ENCODE results near the gene NYAP2.

NYAP2 gene

DNA sequence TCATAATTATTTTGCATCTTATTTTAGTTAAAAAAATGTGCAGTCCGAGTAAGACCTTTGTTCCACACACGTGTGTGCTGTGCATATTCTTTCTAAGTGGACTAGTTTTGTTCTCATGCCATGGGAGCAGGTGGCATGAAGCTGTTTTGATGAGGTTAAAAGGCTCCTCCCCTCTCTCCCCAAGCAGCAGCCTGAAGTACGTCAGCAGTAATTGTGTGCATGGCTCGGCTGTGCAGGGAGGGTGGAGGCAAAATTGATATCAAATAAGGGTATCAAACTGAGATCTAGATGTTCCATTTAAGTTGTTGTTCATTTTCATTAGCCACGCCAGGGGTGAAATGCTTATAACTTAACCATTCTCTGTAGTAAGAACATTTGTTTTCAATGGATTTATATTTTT lies at the start of gene NYAP2:
TSS of gene NYAP2 (plus strand) at position 207 of the 400 bp plus-strand sequence. CDS start 9,171 bp downstream, outside the sequence.
- DNase-seq = no peak

DNA sequence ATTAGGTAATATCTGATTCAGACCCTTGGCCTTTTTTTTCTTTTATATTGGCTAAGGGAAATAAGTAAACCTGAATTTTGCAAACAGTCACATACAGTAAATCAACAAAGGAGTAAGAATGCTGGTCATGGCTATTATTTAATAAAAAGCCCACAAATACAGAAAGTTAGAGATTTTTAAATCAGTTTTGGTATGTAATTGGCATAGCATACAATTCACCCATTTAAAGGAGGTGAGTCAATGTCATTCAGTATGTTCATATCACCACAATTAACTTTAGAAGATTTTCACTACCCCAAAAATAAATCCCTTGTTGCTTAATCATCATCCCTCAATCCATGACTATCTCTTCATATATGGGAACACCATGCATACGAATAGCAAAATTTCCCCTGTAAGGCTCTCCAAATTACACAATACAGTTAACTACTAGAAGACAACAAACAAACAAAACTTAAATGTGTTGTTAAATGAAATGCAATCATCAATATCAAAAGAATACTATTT lies 45.9 kb upstream of the NYAP2 start:
- no peak for DNase-seq

DNA sequence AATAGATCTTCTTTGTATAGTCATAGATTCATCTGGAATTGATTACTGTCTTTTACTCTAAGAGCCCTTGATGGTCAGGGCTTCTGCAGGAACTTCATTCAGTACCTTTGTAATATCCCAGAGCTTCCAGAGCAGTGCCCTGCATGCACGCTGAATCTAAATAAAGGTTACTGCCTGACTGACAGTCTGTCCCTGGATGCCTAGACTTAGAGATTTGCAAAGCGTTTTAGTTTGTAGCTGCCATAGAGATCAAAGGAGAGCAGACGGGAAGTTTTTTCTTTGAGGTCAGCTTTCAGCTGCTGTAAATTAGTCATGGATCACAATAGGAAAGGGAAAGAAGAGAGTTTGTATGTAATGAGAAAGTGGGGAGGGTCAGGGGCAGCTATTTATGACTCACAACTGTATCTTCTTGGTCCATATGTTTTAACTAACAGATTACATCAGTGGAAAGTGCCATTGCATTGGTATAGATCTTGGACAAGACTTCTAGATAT lies 45.2 kb upstream of the NYAP2 start:
- no peak for DNase-seq

DNA sequence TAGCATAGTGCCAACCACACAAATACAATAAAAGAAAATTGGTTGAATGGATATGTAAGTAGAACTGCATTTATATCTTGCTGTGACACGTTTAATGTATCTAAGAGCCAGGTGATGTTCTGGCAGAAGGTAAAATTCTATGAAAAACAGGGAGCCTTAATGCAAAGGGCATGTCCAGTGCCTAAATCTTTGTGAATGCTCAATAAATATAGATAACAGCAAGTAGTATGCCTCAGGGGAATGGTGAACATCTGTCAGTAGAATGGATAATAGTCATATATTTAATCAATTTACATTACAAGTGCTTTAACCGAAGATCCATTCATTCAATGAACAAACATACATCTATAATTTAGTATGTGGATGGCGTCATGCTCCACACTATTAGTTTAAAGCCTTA lies 43.7 kb upstream of the NYAP2 start:
- DNase-seq = no peak

DNA sequence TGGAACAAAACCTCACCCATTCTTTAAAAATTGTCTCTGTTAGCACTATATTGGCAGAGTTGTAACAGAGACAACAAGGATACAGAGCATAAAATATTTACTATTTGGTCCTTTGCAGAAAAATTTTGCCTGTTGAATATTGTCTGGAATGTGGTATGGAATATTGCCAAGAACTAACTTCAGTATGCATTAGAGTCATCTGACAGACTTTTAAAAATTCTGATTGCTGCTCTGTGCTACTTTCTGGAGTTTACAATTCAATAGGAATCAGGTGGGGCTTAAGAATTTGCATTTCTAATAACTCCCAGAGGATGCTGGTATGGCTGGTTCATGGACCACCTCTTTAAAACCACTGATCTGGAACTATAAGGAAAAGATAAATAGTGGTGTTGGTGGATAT lies 32.8 kb upstream of the NYAP2 start:
- DNase-seq = no peak

DNA sequence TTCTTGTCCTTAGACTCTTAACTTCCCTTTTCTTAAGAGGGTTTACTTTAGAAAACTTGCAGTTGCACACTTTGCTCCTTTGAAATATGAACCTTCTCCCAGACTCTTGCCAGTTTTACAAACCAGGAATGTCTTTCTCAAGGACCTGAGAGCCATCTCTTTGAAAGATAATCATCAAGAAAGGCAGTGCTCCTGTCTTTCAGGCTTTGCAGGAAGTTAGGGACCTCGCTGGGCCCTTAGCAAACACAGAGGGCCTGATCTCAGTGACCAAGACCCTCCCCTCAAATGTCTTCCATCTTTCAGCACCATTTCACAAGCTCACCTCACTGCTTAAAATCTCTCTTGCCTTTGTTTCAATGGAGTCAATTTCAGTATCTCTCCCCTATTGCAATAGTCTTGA lies 32.0 kb upstream of the NYAP2 start:
- DNase-seq = no peak

DNA sequence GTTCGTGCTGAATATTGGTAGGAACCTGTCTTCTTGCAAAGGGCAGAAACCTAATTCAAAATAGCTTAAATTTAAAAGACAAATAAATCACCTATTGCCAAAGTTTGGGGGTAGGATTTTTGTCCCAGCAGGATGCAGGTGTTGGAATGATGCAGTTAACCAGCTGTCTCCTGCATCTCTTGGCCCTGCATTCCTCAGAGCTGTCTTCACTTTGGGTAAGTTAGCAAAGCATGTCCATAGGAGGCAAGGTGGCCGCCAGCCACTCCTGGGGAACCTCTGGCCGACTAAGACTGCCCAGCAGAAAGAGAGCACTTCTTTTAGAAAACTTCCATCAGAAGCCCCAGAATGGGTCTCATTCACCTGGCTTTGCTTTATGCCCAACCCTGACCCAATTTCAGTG lies 20.5 kb upstream of the NYAP2 start:
- no peak for DNase-seq

DNA sequence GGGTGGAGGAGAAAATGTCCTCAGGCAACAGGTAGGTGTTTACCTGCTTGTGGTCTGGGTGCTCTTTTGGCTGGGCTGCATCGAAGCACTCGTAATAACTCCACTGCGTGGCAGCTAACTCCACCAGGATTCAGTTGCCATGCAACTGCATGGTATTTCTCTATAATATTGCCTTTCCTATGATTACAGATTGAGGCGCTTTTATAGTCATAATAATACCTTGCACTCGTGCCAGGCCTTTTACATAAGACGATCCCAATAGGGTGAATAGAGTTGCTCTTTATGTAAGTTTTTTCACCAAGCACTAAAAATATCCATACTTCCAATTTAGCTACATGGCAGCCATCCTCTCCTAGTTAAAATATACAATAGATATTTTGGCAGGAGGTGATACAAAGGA lies 19.7 kb upstream of the NYAP2 start:
- DNase-seq = no peak

DNA sequence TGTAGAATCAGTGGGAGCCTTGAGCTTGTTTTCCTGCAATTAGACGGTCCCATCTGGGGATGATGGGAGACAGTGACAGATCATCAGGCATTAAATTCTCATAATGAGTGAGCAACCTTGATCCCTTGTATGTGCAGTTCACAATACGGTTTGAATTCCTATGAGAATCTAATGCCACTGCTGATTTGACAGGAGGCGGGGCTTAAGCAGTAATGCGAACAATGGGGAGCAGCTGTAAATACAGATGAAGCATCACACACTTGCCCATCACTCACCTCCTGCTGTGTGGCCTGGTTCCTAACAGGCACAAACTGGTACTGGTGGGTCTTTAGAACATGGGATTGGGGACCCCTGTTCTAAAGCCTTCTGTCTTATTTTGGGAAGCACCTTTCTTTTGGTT lies 17.9 kb upstream of the NYAP2 start:
- DNase-seq = no peak

DNA sequence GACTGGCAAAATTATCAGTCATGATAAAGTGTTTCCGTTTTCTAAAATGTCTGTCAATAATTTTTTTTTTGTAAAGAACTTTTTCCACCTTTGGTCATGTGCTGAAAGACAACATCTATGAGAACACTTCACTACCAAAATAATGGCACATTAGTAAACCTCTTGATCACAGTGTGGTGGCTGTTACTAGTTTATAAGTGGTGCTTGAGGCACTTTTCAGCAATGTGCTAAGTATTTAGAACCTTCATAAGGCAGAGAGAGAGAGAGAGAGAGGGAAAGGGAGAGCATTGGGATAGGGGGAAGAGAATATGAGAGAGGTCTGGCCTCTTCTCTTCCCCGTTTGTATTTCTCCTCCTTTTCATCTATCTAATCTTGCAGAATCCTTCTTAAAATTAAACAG lies 1.1 kb upstream of the NYAP2 start:
- no peak for DNase-seq

DNA sequence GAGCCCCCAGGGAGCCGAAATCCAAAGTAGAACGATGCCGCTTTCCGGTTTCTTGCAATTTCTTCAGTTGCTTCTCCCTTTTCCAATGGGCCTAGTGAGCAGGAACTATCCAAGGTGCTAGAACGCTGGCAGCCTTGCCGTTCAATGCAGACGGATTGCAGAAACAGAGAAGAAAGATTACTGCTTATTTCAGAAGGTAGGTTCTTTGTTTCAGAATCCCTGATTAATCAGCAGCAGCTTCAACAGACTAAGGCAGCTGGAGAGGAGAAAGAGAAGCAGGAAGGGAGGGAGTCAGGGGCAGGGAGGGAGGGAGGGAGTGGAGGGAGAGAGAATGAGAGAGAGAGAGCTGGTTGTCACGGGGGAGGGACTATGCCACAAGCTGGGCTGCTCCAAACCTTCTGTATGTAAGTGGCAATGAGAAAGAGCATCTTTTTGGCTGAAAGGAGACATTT lies 576 bp downstream of the NYAP2 start:
- DNase-seq = no peak

DNA sequence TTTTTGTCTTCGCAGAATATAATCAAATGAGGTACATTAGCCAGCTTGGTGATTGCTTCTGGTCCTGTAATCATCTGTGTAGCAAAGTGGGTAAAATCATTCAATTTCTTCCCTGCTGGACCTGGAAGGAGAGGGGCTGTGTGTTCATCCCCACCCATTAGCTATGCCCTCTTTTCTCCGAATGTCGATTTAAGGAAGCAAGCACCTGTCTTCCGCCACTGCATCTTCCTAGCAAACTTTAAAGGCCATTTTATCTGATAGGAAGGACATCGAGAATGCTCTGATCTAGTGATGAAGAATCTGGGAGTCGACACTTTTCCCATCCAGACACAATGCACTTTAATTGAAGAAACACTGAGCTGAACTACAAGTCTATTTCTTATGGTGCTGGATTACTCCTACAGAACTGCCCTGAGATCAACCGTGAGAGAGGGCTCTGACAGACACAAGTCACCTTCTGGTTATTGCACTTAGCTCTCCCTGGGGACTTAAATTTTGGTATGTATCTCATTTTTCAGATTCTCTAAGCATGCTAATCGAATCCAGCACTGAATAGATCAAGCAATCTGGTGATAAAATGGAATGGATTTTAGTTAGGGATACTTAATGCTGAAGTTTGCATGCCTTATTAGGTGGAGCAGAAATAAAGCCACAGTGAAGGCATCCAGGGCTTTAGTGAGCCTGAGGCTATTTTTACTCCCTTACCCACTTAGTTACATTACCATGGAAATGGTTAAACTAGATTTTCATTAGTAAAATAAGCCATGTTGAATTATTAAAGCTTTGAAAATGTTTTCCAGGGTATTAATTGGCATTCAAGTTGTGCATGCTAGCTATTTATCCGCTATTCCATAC lies 1.3 kb downstream of the NYAP2 start:
- DNase-seq = no peak

DNA sequence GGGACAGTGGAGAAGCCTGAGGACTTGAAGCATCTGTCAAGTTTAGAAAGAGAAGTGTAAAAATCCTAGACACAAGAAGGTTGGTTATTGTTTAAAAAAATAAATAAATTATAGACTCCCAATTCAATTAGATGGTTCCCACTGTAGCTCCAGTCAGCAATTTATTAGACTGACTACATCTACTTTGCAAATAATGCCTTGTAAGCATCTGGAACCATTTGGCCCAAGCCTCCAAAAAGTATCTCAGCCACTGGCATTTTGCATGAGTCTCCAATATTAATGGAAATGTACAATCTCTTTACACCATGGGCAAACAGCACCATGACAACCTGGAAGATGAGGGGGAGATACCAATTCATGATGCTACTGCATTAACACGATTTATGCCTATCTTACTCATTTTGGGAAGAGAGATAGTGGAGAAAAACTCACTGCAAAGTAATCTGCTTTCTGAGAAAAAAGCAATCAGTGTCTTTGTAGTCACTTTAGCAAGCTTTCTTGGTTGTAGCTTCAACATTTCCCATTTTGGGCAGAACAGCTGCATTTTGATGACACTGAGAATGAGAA lies 2.8 kb downstream of the NYAP2 start:
- DNase-seq = no peak

DNA sequence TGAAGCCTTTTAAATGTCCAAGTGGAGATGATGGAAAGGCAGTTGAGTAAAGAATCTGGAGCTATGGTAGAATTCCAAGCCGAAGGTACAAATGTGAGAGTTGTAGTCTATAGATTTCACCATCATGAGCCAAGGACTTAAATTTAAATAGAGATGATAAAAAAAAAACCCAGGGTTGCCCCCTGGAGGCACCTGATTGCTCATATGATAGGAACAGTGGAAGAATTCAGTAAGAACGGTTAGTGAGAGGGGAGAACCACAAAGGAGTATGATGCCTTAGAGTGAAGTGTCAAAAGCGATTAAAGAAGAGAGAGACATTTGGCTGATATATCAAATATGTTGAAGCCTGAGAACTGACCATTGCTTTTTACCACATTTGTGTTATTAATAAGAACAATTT lies 11.9 kb downstream of the NYAP2 start:
- no peak for DNase-seq

DNA sequence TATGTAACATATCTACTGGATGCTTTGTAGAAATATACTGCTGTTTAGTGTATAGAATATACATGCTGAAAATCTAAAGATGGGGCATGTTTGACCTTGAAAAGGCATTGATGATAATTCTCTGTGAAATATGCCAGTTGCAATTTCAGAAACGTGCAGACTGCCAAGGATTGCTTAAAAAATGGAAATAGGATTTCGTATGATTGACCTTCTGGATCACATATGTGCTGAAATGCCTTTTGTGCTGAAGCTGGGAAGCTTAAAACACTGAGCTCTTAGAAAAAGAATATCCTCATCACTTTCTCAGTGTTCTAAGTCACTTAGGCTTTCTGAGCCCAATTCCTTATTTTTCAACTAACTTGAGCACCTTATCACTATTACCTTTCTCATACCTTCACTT lies 14.3 kb downstream of the NYAP2 start:
- no peak for DNase-seq

DNA sequence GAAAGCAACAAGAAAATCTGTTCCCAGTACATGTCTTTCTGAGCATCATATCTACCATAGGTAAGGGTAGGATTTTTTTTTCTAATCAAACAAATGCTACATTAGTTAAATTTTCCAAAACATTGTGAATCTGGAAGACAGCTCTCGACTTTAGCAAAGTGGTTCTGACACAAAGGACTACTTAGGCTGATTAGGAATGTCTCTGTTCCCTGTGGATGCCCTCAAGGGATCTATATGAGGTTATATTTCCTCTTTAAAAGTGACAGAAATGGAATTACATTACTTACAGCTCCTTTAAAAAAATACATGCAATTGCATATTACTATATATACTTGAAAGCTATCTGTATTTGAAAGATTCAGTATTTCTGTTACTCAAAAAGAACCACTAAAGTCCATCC lies 15.4 kb downstream of the NYAP2 start:
- DNase-seq = no peak

DNA sequence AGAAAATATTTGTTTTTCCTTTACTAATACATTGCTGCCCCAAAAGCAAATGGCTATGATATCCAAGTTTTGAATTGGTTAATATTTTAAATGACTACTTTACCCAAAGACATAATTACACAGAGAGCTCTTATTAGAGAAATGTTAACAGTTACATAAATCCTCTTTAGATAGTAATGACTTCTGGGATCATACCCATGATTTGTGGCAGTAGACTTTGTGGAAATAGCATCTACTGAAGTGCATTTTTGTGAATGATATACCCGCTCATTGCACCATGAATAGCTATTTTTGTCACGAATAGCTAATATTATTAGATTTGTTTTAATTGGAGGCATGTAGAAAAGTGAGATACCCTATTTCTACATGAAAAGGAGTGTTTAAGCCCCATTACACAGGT lies 15.8 kb downstream of the NYAP2 start:
- no peak for DNase-seq

DNA sequence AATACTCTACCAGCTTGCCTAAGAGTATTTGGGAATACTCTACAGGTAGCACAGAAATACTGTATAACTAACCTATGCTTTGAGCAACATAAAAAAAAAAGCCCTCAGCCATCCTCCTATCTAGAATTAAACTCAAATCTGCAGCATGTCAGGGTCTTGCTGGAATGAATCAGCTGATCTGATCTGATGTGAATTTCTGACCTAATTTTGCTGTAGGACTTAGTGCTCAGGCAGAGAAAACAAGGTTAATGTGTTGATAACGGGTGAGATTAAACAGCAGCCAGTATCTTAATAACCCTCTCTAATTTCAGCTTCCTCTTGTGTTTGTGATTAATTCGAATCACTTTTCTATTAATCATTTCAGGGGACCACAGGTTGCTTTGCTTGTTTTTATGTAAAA lies 16.3 kb downstream of the NYAP2 start:
- no peak for DNase-seq

DNA sequence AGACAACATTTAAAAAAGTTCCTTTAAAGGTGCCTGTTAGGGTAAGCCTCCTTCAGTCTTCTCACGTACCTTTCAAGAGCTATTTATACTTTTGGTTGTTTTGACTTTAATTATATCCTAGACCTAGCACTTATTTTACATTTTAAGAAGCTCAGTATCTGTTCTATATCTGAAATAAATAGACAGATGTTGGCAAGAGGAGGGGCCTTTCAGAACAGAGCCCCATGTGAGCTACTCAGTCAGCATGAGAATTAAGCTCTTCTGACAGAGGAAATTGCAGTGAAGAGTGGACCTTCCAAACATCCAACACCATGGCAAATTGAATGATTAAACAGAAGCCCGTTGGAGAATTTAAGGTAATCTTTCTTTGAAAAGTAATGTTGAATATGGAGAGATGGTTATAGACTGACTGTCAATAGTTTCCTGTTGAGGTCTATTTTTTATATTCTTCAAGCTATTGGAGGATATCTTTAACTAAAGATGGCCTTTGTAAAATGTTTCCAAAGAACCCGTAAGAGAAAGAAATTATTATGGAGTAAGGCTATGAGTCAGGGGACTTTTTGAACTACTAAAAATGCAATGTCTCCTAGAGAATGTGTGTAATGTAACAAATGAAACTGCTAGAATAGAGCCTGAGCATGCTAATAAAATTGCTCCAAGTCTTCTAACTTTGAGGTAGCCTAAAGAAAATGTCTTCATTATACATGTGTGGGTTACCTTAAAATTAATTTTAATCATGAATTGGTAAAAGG lies 17.3 kb downstream of the NYAP2 start:
- DNase-seq = no peak

DNA sequence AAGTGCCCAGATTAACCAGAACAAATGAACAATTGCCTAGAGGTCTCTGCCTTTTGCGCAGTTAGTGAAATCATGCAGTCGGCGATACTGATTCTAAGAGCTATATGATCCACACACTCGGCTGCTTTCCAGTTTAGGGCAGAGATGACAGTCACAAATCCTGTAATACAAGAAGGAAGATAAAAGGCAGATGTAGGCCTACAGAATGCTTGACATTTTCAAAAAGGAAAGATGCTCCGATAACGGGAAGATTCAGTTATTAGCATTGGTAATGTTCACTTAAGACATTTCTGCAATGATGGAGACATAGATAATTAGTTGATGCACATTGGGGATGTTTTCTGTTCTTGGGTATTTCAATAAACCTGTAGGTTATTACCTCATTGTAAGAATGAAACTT lies 19.5 kb downstream of the NYAP2 start:
- no peak for DNase-seq

DNA sequence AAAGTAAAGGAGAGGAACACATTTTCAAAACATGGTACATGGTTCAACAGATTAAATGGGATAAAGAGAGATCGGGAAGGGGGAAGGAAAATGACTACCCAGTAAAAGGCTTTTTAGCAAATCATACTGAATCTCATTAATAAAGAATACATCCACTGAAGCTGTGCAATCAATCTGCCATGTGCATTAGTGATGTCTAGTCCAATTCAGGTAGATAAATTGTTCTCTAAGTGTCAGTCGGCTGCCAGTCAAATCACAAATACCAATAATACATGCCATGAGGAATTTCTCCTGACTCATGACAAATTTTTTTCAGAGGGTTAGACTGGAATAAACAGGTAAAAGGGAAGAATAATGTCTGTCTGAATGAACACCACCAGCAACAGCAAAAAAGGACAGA lies 22.6 kb downstream of the NYAP2 start:
- DNase-seq = no peak

DNA sequence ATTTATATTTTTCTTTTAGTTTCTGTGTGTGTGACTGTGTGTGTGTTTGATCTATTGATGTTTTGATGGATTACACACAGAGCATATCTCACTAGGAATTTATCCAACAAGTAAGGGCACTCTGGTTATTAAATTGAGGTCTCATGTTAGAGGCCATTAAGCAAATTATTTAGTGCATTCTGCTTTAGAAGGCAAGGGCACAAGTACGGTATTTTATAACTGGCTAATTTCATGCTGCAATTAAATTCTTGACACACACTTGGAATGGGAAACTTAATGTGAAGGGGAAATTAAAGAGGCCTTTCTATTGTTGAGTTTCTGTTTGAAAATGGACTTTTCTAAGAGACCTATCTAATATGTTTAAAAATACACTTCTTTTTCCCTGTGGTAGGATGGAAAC lies 25.8 kb downstream of the NYAP2 start:
- no peak for DNase-seq

DNA sequence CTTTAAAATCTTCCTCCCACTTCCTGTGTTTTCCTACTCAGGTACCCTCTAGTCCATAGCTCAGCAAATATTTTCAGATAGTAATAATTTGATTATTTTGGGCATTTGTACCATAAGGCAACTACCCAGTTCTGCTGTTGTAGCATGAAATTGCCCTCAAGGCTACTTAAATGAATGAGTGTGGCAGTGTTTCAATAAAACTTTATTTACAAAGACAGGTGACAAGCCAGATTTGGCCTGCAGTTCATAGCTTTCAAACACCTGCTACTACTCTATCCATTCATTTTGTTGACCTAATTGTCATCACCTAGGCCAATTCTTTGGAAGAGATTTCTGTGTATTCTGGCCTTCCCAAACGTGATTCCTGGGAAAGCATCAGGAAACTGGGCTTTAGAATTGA lies 28.9 kb downstream of the NYAP2 start:
- DNase-seq = no peak

DNA sequence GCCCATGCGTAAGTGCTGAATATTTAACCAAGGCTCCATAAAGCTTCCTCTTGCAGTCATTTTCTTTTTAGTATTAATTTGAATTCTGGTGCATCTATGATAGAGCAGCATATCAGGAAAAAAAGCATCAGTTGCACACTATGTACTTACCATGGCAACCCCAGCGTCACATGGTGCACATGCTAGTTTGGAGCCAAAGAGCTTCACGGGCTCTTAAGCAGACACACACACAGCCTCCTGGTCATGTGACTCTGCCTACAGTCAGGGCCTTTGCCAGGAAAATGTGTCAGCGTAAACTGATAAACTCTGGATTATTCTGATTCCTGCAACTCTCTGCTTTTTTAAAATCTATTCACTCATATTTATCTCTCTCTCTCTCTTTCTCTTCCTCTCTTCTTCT lies 30.2 kb downstream of the NYAP2 start:
- no peak for DNase-seq

Measured in NK-92 treated with Interleukin-12 subunit alpha and Interleukin-12 subunit beta, amount 100 ng/mL, for 24 hours (cell line).